Gastroesophageal sphincter (tissue), 3 donors: ENCODE measurements around the gene SPEF2.

Experiments
- EP300 ChIP-seq: sonication (generic); formaldehyde crosslinking; IDR thresholded peaks from one replicate; pipeline ENCODE4 v1.6.1; 2017; ENCODE audit warnings: antibody characterized with exemption, mild to moderate bottlenecking
- TF ChIP-seq, protein P1 (sequence below), 4 experiments: fragments of 200-600 bp in 2 of 4; fragments of 450-650 bp in 2 of 4; sonication (generic) in 1 of 4; IDR thresholded peaks; one replicate each; pipeline ENCODE4 v1.5.1; 2017 to 2019; ENCODE audit warnings: antibody characterized with exemption in 4 of 4, mild to moderate bottlenecking in 2 of 4, moderate library complexity in 2 of 4

GRCh38 chr5:35736280-35736679 lies 118.6 kb downstream of the SPEF2 start:
- TF ChIP-seq, protein P1, sequence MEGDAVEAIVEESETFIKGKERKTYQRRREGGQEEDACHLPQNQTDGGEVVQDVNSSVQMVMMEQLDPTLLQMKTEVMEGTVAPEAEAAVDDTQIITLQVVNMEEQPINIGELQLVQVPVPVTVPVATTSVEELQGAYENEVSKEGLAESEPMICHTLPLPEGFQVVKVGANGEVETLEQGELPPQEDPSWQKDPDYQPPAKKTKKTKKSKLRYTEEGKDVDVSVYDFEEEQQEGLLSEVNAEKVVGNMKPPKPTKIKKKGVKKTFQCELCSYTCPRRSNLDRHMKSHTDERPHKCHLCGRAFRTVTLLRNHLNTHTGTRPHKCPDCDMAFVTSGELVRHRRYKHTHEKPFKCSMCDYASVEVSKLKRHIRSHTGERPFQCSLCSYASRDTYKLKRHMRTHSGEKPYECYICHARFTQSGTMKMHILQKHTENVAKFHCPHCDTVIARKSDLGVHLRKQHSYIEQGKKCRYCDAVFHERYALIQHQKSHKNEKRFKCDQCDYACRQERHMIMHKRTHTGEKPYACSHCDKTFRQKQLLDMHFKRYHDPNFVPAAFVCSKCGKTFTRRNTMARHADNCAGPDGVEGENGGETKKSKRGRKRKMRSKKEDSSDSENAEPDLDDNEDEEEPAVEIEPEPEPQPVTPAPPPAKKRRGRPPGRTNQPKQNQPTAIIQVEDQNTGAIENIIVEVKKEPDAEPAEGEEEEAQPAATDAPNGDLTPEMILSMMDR (IDR thresholded peaks at IDR 0.05): no peak
- no peak for TF ChIP-seq EP300
